ENCODE results near the gene KLK2.

The KLK2 gene

DNA sequence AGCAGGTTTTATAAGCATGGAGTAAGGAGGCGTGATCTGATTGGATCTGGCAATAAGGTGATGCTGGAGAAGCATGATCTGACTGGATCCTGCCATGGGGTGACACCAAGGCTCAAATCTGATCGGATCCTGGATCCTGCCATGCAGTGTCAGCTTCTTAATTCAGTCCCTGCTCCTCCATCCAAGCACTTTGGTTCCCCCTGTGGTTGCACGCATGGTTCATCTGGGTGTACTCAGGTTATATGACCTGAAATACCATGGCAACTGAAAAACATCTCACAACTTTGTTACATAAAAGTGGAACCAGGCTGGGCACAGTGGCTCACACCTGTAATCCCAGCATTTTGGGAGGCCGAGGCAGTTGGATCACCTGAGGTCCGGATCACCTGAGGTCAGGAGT lies 55.6 kb downstream of the KLK2 start:
- DNase-seq, result no peak
